Muscle layer of duodenum (tissue), 2 donors: ENCODE results near the gene MZT2B.
"Not testable (repeated sequence)": the region's sequence is repeated elsewhere in the genome, so short reads cannot be mapped to it uniquely, and the experiment has no call there.

Source experiments
- H3K27ac ChIP-seq: one replicate; pipeline ENCODE4 v1.7.0; 2013; ENCODE audit warnings: mild to moderate bottlenecking, low read length
- H3K27me3 ChIP-seq: one replicate; pipeline ENCODE4 v1.7.0; 2013; ENCODE audit warnings: low read depth, mild to moderate bottlenecking, control low read depth, low read length
- H3K36me3 ChIP-seq, 2 donors: one replicate each; pipeline ENCODE4 v1.7.0; 2013; ENCODE audit warnings: low read length in 2 of 2, control low read depth in 1 of 2, mild to moderate bottlenecking in 1 of 2; ENCODE audit not compliant: insufficient read depth in 2 of 2, control insufficient read depth in 1 of 2
- H3K4me1 ChIP-seq, 2 donors: one replicate each; pipeline ENCODE4 v1.7.0; 2013; ENCODE audit warnings: low read length in 2 of 2, mild to moderate bottlenecking in 2 of 2, control low read depth in 1 of 2, moderate library complexity in 1 of 2; ENCODE audit not compliant: insufficient read depth in 2 of 2, control insufficient read depth in 1 of 2
- H3K4me3 ChIP-seq, 2 donors: one replicate each; pipeline ENCODE4 v1.7.0; 2013; ENCODE audit warnings: low read length in 2 of 2, low read depth in 1 of 2, mild to moderate bottlenecking in 1 of 2
- H3K9me3 ChIP-seq, 2 donors: one replicate each; pipeline ENCODE4 v1.7.0; 2013; ENCODE audit warnings: low read length in 2 of 2, control low read depth in 1 of 2, mild to moderate bottlenecking in 1 of 2; ENCODE audit not compliant: control insufficient read depth in 1 of 2
- donor health status: healthy.

The MZT2B gene

DNA sequence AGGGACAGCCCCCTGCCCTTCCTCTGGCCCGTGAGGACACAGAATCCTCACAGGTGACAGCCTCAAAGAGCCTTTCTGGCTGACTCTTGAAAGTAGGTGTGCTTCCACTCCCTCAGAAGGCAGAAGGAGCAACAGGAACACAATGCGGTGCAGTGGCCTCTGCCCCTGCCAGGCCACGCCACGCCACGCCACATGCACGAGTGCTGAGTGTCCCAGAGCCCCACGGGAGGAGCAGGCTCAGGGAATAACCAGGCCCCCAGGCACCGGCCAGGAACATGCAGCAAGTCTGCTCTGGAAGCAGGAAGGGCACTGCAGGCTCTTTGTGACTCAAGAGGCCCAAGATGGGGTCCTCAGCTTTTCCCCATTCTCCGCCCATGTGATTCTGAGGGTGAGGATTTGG lies 19.1 kb upstream of the MZT2B start:
- peaks cover 5 to 69% of the 10 kb centered on the region in 2 donors for H3K36me3 ChIP-seq
- H3K27me3 ChIP-seq, result no peaks in the 10 kb centered on the region

DNA sequence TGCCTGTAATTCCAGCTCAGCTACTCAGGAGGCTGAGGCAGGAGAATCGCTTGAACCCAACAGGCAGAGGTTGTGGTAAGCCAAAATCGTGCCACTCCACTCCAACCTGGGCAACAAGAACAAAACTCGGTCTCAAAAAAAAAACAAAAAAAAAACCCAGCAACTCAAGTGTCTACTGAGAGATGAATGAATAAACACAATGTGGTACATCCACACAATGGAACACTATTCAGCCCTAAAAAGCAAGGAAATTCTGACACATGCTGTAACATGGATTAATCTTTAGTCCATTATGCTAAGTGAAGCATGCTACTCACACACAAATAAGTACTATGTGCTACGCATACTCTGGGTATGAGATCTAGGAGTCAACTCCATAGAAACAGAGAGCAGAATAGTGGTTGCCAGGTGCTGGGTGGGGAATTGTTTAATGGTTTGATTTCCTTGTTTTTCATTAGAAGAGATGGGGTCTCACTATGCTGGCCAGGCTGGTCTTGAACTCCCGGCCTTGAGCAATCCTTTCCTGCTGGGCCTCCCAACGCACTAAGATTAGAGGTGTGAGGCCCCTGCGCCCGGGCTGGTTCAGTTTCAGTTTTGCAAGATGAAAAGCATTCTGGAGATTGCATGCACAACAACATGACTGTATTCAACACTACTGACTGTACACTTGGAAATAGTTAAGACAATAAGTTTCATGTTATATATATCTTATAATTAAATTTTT lies 16.6 kb upstream of the MZT2B start:
- no peaks in the 10 kb centered on the region for H3K27me3 ChIP-seq
- no peaks in the 10 kb centered on the region for H3K9me3 ChIP-seq
- no peaks in the 10 kb centered on the region for H3K4me1 ChIP-seq
- H3K4me3 ChIP-seq, result no peak overlapping the region
- no peak overlapping the region for H3K27ac ChIP-seq
- peaks cover 5 to 63% of the 10 kb centered on the region in 2 donors for H3K36me3 ChIP-seq

More for the DNA sequence above, 19.1 kb upstream of the MZT2B start:
- no peak overlapping the region for H3K4me3 ChIP-seq
- H3K27ac ChIP-seq, result no peak overlapping the region
- H3K4me1 ChIP-seq, result no peaks in the 10 kb centered on the region
- no peaks in the 10 kb centered on the region for H3K9me3 ChIP-seq

DNA sequence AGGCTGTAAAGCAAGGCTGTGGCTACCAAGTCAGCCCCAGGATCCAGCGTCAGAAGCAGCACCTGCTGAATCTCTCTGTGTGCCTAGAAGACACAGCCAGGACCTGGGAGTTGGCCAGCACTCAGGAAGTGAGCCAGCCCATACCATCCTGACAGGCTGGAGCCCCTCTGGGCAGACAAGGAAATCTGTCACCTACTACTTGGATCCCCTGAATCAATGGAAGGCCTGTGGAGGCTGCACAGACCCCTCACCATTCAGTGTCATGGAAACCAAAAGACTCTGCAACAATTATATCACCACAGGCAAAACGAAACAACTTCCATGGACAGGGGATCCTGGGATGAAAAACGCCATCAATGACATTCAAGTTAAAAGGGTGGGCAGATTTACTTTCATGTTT lies 15.5 kb upstream of the MZT2B start:
- peaks cover 5 to 70% of the 10 kb centered on the region in 2 donors for H3K36me3 ChIP-seq
- H3K27me3 ChIP-seq, H3K4me3 ChIP-seq, H3K9me3 ChIP-seq, H3K27ac ChIP-seq, H3K4me1 ChIP-seq: not testable (repeated sequence)

DNA sequence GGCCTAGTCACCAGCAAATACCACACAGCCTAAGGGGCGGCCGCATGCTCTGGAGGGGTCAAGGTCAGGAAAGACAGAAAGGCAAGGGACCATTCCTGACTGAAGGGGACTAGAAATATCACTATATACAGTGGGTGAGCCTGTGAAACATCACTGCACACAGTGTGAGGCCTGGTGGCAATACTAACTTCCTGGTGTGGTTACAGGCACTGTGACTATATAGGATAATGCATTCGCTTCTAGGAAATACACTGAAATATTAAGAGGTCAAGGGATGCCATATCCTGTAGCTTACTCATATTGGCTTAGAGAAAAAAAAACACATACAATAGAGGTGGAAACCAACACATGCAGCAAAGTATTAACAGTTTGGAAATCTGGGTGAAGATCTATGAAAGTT lies 12.9 kb upstream of the MZT2B start:
- H3K27ac ChIP-seq, H3K4me1 ChIP-seq, H3K9me3 ChIP-seq, H3K27me3 ChIP-seq, H3K4me3 ChIP-seq: not testable (repeated sequence)
- peaks cover 5 to 74% of the 10 kb centered on the region in 2 donors for H3K36me3 ChIP-seq

DNA sequence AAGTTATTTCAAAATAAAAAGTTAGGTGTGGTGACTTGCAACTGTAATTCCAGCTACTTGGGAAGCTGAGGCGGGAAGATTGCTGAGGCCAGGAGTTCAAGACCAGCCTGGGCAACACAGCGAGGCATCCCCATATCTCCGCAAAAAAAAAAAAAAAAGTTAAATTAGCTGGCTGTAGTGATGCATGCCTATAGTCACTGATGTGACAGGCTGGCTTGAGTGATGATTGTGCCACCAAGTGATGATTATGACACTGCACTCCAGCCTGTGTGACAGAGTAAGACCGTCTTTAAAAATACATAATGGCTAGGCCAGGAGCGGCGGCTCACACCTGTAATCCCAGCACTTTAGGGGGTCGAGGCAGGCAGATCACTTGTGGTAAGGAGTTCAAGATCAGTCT lies 12.2 kb upstream of the MZT2B start:
- peaks cover 5 to 69% of the 10 kb centered on the region in 2 donors for H3K36me3 ChIP-seq
- no peak overlapping the region for H3K4me3 ChIP-seq
- H3K27ac ChIP-seq, result no peak overlapping the region
- H3K9me3 ChIP-seq, result no peaks in the 10 kb centered on the region
- no peaks in the 10 kb centered on the region for H3K4me1 ChIP-seq
- no peaks in the 10 kb centered on the region for H3K27me3 ChIP-seq

DNA sequence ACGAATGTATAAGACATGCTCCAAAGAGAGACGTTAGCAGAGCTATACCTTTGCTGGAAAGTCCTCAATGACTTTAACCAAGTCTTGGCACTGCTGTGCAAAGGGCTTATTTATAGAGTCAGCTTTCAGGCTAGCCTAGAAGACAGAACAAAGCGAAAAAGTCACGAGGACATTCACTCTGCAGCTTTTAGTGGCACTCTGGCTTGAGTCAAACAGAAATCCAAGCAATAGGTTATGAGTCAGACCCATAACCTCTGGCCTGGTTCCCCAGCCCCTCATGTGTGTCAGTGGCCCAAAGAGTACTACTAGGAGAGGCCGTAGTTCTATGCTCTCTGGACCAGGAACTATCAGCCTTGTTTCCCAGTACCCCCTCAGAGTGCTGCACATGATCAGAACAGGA lies 7.2 kb upstream of the MZT2B start:
- not testable (repeated sequence) for H3K27me3 ChIP-seq, H3K9me3 ChIP-seq, H3K4me1 ChIP-seq, H3K27ac ChIP-seq, H3K4me3 ChIP-seq
- peaks cover 0 to 46% of the 10 kb centered on the region in 2 donors for H3K36me3 ChIP-seq

DNA sequence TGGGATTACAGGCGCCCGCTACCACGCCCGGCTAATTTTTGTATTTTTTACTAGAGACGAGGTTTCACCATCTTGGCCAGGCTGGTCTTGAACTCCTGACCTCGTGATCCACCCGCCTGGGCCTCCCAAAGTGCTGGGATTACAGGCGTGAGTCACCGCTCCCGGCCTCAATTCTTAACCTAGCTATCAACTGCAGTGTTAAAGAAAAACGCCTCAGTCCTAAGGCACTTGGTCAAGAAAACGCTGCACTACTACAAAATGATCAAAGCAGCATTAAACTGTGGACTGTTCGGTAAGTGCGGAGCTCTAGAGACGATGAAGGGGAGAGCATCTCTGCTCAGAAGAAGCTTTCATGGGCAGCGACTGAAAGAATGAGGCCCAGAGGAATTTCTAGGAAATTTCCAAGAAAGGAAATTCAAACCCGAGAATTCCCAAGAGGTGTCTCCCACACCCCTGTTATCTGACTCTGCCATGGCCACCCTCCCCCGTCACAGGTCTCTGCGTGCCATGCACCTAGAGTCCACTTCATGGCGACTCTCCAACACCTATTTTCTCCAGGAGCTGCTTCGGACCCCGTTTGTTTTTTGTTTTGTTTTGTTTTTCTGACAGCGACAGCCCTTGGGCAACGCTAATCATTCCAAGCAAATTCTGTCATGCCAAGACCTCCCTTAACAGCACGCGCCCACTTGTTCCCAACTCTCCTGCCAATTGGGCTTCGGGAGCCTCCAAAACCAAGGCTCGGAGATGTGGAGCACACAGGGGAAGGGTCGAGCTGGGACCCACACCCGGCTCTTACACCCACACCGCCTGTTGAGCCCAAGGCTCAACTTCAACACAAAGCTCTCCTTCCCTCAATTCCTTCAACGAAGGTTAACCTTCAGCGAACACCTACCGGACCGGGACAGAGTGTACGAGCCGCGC lies 1.4 kb upstream of the MZT2B start:
- H3K27me3 ChIP-seq, H3K9me3 ChIP-seq, H3K36me3 ChIP-seq: not testable (repeated sequence)
- Histone ChIP-seq H3K4me1 (peaks cover 0 to 26% of the 10 kb centered on the region in 2 donors), H3K27ac (peak overlapping the region; percentile 72), H3K4me3 (peak overlapping the region; percentile 83 to 99)

DNA sequence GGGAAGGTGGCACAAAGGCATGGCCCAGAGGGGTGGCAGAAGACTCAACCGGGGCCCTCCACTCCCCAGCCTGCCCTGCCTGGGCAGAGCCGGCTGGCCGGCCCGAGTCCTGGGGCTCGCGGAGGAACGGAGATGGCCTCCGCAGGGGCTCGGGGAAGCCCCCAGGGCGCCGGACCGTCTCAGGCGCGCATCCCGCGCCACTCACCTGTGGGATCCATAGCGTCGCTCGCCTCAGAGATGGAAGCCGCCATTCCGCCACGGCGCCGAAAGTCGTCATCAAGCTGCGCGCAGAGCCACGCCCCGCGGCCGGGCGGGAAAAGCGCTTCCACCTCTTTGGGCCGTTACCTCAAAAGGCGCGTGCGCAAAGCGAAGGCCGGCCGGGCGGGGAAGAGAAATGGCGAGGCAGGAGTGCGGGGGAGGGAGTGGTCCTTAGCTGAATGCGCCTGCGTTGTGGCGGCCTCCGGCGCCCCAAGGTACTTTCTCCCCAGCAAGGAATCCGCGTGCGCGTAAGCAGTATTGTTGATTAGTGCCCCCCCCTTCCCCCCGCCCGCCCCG lies 660 bp upstream of the MZT2B start, which contains the start of gene SMPD4:
SMPD4 (minus strand) TSS at position 278 of the 555 bp plus-strand sequence. CDS start 5,010 bp downstream, outside the sequence.
- H3K27me3 ChIP-seq, result no peaks in the 10 kb centered on the region
- H3K4me3 ChIP-seq, result peak within 1 kb of the TSS; percentile 83 to 99
- peaks cover 0 to under 1% of the 10 kb centered on the region in 2 donors for H3K36me3 ChIP-seq
- no peaks in the 10 kb centered on the region for H3K9me3 ChIP-seq
- peaks cover 0 to 26% of the 10 kb centered on the region in 2 donors for H3K4me1 ChIP-seq
- peak within 1 kb of the TSS; percentile 72 for H3K27ac ChIP-seq

DNA sequence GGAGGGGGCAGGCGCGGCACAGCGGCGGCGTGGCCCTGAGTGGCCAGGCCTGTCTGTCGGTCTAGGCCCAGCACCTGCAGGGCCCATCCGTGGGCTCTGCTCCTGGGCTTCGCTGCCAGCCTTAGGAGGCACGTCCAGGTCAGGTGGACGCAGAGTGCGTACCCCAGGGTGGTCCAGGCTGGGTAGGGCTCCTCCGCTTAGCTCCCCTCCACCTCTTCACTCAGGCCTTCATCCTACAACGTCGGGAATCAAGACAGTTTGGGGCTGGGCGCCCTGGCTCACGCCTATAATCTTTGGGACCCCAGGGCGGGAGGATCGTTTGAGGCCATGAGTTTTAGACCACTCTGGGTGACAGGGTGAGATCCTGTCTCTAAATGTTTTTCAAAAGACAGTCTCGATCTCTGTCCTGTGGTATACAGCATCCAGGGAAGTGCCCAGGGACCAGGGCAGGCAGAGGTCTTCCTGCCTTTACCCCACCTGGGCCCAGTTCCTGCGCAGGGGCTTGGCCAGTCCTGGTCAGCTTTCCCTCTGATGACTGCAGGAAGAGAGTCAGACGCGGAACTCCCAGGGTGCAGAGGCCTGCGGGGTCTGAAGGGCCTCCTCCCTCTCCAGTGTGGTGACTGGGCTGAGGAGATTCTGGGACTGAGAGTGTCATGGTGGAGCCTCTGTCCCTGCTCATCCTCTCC lies 907 bp downstream of the MZT2B start:
- H3K36me3 ChIP-seq, H3K9me3 ChIP-seq, H3K27me3 ChIP-seq: not testable (repeated sequence)
- Histone ChIP-seq H3K4me3 (peak overlapping the region; percentile 39 to 99), H3K27ac (peak overlapping the region; percentile 51), H3K4me1 (peaks cover 0 to 26% of the 10 kb centered on the region in 2 donors)

DNA sequence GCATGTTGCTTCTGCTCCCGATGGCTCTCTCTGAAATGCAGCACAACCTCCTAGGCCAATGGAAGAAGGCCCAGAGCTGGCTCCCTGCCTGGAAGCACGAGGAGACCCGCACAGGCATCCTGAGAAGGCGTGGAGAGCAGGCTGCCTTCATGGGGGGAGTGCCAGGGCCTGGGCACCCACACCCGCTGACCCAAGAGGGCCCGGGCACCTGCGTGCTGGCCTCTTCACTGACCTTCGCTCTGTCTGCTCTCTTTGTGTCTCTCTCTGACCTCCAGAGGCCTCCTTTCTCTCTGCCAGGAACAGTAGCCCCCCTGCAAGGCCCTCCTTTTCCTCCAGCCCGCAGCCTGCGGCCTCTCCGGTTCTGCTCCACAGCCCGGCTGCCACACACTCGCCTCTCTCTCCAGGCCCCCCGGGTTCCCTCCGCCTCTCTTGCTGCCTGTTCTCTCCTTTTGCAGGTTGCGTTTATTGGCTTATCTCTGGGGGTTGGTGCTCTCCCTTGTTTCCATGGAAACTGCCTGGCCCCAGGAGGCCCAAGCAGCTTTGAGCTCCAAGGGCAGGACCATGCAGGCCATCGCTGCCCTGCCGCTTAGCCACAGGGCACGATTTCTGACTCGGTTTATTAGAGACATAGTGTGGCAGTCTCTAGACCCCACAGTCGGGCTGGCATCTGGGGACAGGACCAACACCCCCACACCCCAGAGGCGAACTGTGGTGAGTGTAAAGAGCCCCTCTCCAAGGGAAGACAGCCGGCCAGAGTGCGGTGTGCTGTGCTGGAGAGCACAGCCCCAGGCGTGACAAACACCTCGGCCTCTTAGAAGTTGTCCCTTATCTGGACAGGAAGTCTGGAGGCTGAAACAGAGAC lies 1.7 kb downstream of the MZT2B start:
- H3K27ac ChIP-seq, result no peak overlapping the region
- H3K36me3 ChIP-seq, result no peaks in the 10 kb centered on the region
- H3K4me3 ChIP-seq, result peak overlapping the region; percentile 39 to 99
- H3K27me3 ChIP-seq, result no peaks in the 10 kb centered on the region
- H3K4me1 ChIP-seq, result peaks cover 0 to 26% of the 10 kb centered on the region in 2 donors
- no peaks in the 10 kb centered on the region for H3K9me3 ChIP-seq
